Measurements from ENCODE around the gene RHBDF1.

The RHBDF1 gene

GRCh38 chr16:72561-73548 lies at the start of gene RHBDF1:
Gene RHBDF1 (minus strand): TSS chr16:72631. CDS start chr16:65015, 7,616 bp downstream.
- no peak within 1 kb of the TSS for H3K27ac Mint-ChIP-seq
- H3K4me3 Mint-ChIP-seq: peak within 1 kb of the TSS; percentile 62
- peak; percentile 39 for DNase-seq (ENCODE audit: low spot score)
- H3K27me3 Mint-ChIP-seq (ENCODE audit: low read depth): peaks cover 40% of the 10 kb centered on the region
- no peaks in the 10 kb centered on the region for H3K36me3 Mint-ChIP-seq (ENCODE audit: low read depth)
- no peaks in the 10 kb centered on the region for H3K9me3 Mint-ChIP-seq
- peaks cover 13% of the 10 kb centered on the region for H3K4me1 Mint-ChIP-seq (ENCODE audit: low read depth)

GRCh38 chr16:120756-121155 lies 48.3 kb upstream of the RHBDF1 start:
- H3K27ac Mint-ChIP-seq: no peak overlapping the region
- no peaks in the 10 kb centered on the region for H3K9me3 Mint-ChIP-seq
- no peaks in the 10 kb centered on the region for H3K27me3 Mint-ChIP-seq (ENCODE audit: low read depth)
- H3K36me3 Mint-ChIP-seq (ENCODE audit: low read depth): peaks cover 10% of the 10 kb centered on the region
- H3K4me1 Mint-ChIP-seq (ENCODE audit: low read depth): peaks cover under 1% of the 10 kb centered on the region
- DNase-seq (ENCODE audit: low spot score): no peak
- H3K4me3 Mint-ChIP-seq: no peak overlapping the region

GRCh38 chr16:119835-120491 lies 47.5 kb upstream of the RHBDF1 start:
- H3K9me3 Mint-ChIP-seq: no peaks in the 10 kb centered on the region
- no peaks in the 10 kb centered on the region for H3K4me1 Mint-ChIP-seq (ENCODE audit: low read depth)

GRCh38 chr16:119295-119694 lies 46.9 kb upstream of the RHBDF1 start:
- no peaks in the 10 kb centered on the region for H3K9me3 Mint-ChIP-seq
- H3K4me1 Mint-ChIP-seq (ENCODE audit: low read depth): no peaks in the 10 kb centered on the region
- no peak overlapping the region for H3K27ac Mint-ChIP-seq
- H3K4me3 Mint-ChIP-seq: no peak overlapping the region
- DNase-seq (ENCODE audit: low spot score): no peak
- no peaks in the 10 kb centered on the region for H3K27me3 Mint-ChIP-seq (ENCODE audit: low read depth)
- peaks cover 10% of the 10 kb centered on the region for H3K36me3 Mint-ChIP-seq (ENCODE audit: low read depth)

More at GRCh38 chr16:119835-120491, 47.5 kb upstream of the RHBDF1 start:
- no peak overlapping the region for H3K4me3 Mint-ChIP-seq
- no peak for DNase-seq (ENCODE audit: low spot score)
- no peak overlapping the region for H3K27ac Mint-ChIP-seq
- no peaks in the 10 kb centered on the region for H3K27me3 Mint-ChIP-seq (ENCODE audit: low read depth)
- peaks cover 10% of the 10 kb centered on the region for H3K36me3 Mint-ChIP-seq (ENCODE audit: low read depth)

GRCh38 chr16:118857-119256 lies 46.4 kb upstream of the RHBDF1 start:
- DNase-seq (ENCODE audit: low spot score): no peak
- Mint-ChIP-seq H3K27me3 (ENCODE audit: low read depth) (no peaks in the 10 kb centered on the region), H3K4me3 (no peak overlapping the region), H3K4me1 (ENCODE audit: low read depth) (peaks cover under 1% of the 10 kb centered on the region), H3K27ac (no peak overlapping the region), H3K9me3 (no peaks in the 10 kb centered on the region), H3K36me3 (ENCODE audit: low read depth) (peaks cover 10% of the 10 kb centered on the region)

GRCh38 chr16:117379-118365 lies 45.2 kb upstream of the RHBDF1 start:
- Mint-ChIP-seq H3K4me1 (ENCODE audit: low read depth) (peaks cover 6% of the 10 kb centered on the region), H3K4me3 (no peak overlapping the region), H3K27ac (no peak overlapping the region)

GRCh38 chr16:116015-116414 lies 43.6 kb upstream of the RHBDF1 start:
- Mint-ChIP-seq H3K27ac (no peak overlapping the region), H3K4me1 (ENCODE audit: low read depth) (peaks cover 6% of the 10 kb centered on the region), H3K36me3 (ENCODE audit: low read depth) (peaks cover 7% of the 10 kb centered on the region), H3K4me3 (no peak overlapping the region), H3K27me3 (ENCODE audit: low read depth) (no peaks in the 10 kb centered on the region), H3K9me3 (no peaks in the 10 kb centered on the region)
- no peak for DNase-seq (ENCODE audit: low spot score)

More at GRCh38 chr16:117379-118365, 45.2 kb upstream of the RHBDF1 start:
- Mint-ChIP-seq H3K36me3 (ENCODE audit: low read depth) (peaks cover 4% of the 10 kb centered on the region), H3K27me3 (ENCODE audit: low read depth) (no peaks in the 10 kb centered on the region), H3K9me3 (no peaks in the 10 kb centered on the region)
- DNase-seq (ENCODE audit: low spot score): peak; percentile 26

GRCh38 chr16:114327-114726 lies 41.9 kb upstream of the RHBDF1 start:
- no peak for DNase-seq (ENCODE audit: low spot score)
- H3K9me3 Mint-ChIP-seq: no peaks in the 10 kb centered on the region
- peaks cover 13% of the 10 kb centered on the region for H3K36me3 Mint-ChIP-seq (ENCODE audit: low read depth)
- no peaks in the 10 kb centered on the region for H3K27me3 Mint-ChIP-seq (ENCODE audit: low read depth)
- H3K4me3 Mint-ChIP-seq: no peak overlapping the region
- no peak overlapping the region for H3K27ac Mint-ChIP-seq
- peaks cover 6% of the 10 kb centered on the region for H3K4me1 Mint-ChIP-seq (ENCODE audit: low read depth)

GRCh38 chr16:112153-112840 lies 39.9 kb upstream of the RHBDF1 start:
- H3K4me3 Mint-ChIP-seq: no peak overlapping the region
- no peaks in the 10 kb centered on the region for H3K9me3 Mint-ChIP-seq
- no peak overlapping the region for H3K27ac Mint-ChIP-seq
- H3K36me3 Mint-ChIP-seq (ENCODE audit: low read depth): peaks cover 16% of the 10 kb centered on the region
- no peaks in the 10 kb centered on the region for H3K27me3 Mint-ChIP-seq (ENCODE audit: low read depth)
- no peak for DNase-seq (ENCODE audit: low spot score)
- peaks cover 6% of the 10 kb centered on the region for H3K4me1 Mint-ChIP-seq (ENCODE audit: low read depth)

- Mint-ChIP-seq H3K27me3 (ENCODE audit: low read depth) (no peaks in the 10 kb centered on the region), H3K4me3 (no peak overlapping the region), H3K36me3 (ENCODE audit: low read depth) (peaks cover 13% of the 10 kb centered on the region), H3K9me3 (no peaks in the 10 kb centered on the region), H3K4me1 (ENCODE audit: low read depth) (no peaks in the 10 kb centered on the region), H3K27ac (no peak overlapping the region)
- DNase-seq (ENCODE audit: low spot score): peak; percentile 41
These were observed 34.3 kb upstream of the RHBDF1 start for GRCh38 chr16:106623-107324.

GRCh38 chr16:105521-105920 lies 33.1 kb upstream of the RHBDF1 start:
- H3K27ac Mint-ChIP-seq: no peak overlapping the region

GRCh38 chr16:104928-105327 lies 32.5 kb upstream of the RHBDF1 start:
- no peak for DNase-seq (ENCODE audit: low spot score)
- Mint-ChIP-seq H3K4me1 (ENCODE audit: low read depth) (no peaks in the 10 kb centered on the region), H3K36me3 (ENCODE audit: low read depth) (peaks cover 9% of the 10 kb centered on the region), H3K27ac (no peak overlapping the region), H3K9me3 (no peaks in the 10 kb centered on the region), H3K4me3 (no peak overlapping the region), H3K27me3 (ENCODE audit: low read depth) (no peaks in the 10 kb centered on the region)

More at GRCh38 chr16:105521-105920, 33.1 kb upstream of the RHBDF1 start:
- Mint-ChIP-seq H3K4me1 (ENCODE audit: low read depth) (no peaks in the 10 kb centered on the region), H3K36me3 (ENCODE audit: low read depth) (peaks cover 11% of the 10 kb centered on the region), H3K4me3 (no peak overlapping the region), H3K27me3 (ENCODE audit: low read depth) (no peaks in the 10 kb centered on the region), H3K9me3 (no peaks in the 10 kb centered on the region)
- no peak for DNase-seq (ENCODE audit: low spot score)
